Neural crest cell (in vitro differentiated cells): ENCODE data around the gene PCDHGB4. TPM values are rescaled to one million over a fixed set of nuclear protein-coding genes. Genes with fewer than 3 reads are reported as not detected.
"Not testable (repeated sequence)": the region's sequence is repeated elsewhere in the genome, so short reads cannot be mapped to it uniquely, and the experiment has no call there.

Experiments
- DNase-seq: peaks from one replicate; pipeline ENCODE4 v3.0.0; 2021; ENCODE audit warnings: low read depth, mixed read lengths, low spot score
- H3K27ac Mint-ChIP-seq: one replicate; pipeline ENCODE4 v1.8.0; 2021; ENCODE audit warnings: mild to moderate bottlenecking, mixed read lengths; ENCODE audit not compliant: unreplicated experiment
- H3K27me3 Mint-ChIP-seq: 2 replicates; pipeline ENCODE4 v1.8.0; 2021; ENCODE audit warnings: low read depth, mild to moderate bottlenecking, mixed read lengths
- H3K36me3 Mint-ChIP-seq: 2 replicates; pipeline ENCODE4 v1.8.0; 2021; ENCODE audit warnings: low read depth, mild to moderate bottlenecking, mixed read lengths
- H3K4me1 Mint-ChIP-seq: 2 replicates; pipeline ENCODE4 v1.8.0; 2021; ENCODE audit warnings: mixed read lengths
- H3K4me3 Mint-ChIP-seq: one replicate; pipeline ENCODE4 v1.8.0; 2021; ENCODE audit warnings: mild to moderate bottlenecking, mixed read lengths
- H3K9me3 Mint-ChIP-seq: 2 replicates; pipeline ENCODE4 v1.8.0; 2021; ENCODE audit warnings: mixed read lengths
- total RNA-seq: library from RNA; stranded (reverse); gene quantifications from 2 replicates; pipeline ENCODE4 v1.2.1, GENCODE V29; 2021
- TF ChIP-seq, protein P1 (sequence below): fragments of 200-600 bp; sonication (generic); conservative IDR thresholded peaks from 2 replicates; pipeline ENCODE4 v1.5.0; 2021; ENCODE audit warnings: antibody characterized with exemption, mild to moderate bottlenecking

The PCDHGB4 gene
- total RNA-seq, 1 donor from 2014 or later = 4.2 TPM

DNA sequence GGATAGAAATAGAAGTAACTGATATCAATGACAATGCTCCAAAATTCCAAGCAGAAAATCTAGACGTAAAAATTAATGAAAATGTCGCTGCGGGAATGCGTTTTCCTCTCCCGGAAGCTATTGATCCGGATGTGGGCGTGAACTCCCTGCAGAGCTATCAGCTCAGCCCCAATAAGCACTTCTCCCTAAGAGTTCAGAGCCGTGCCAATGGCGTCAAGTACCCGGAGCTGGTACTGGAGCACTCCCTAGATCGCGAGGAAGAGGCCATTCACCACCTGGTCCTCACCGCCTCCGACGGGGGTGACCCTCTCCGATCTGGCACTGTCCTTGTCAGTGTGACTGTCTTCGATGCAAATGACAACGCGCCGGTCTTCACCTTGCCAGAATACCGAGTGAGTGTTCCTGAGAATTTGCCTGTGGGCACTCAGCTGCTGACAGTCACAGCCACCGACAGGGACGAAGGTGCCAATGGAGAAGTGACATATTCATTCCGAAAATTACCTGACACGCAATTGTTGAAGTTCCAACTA lies 26.1 kb downstream of the PCDHGB4 start:
- peak overlapping the region; percentile 75 for H3K27ac Mint-ChIP-seq
- TF ChIP-seq, protein P1, sequence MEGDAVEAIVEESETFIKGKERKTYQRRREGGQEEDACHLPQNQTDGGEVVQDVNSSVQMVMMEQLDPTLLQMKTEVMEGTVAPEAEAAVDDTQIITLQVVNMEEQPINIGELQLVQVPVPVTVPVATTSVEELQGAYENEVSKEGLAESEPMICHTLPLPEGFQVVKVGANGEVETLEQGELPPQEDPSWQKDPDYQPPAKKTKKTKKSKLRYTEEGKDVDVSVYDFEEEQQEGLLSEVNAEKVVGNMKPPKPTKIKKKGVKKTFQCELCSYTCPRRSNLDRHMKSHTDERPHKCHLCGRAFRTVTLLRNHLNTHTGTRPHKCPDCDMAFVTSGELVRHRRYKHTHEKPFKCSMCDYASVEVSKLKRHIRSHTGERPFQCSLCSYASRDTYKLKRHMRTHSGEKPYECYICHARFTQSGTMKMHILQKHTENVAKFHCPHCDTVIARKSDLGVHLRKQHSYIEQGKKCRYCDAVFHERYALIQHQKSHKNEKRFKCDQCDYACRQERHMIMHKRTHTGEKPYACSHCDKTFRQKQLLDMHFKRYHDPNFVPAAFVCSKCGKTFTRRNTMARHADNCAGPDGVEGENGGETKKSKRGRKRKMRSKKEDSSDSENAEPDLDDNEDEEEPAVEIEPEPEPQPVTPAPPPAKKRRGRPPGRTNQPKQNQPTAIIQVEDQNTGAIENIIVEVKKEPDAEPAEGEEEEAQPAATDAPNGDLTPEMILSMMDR = no peak
- peak overlapping the region; percentile 94 for H3K4me3 Mint-ChIP-seq
- H3K9me3 Mint-ChIP-seq = peaks cover 36% of the 10 kb centered on the region
- peaks cover 33% of the 10 kb centered on the region for H3K4me1 Mint-ChIP-seq
- H3K27me3 Mint-ChIP-seq = peaks cover 22% of the 10 kb centered on the region
- H3K36me3 Mint-ChIP-seq = peaks cover 73% of the 10 kb centered on the region
- no peak for DNase-seq

DNA sequence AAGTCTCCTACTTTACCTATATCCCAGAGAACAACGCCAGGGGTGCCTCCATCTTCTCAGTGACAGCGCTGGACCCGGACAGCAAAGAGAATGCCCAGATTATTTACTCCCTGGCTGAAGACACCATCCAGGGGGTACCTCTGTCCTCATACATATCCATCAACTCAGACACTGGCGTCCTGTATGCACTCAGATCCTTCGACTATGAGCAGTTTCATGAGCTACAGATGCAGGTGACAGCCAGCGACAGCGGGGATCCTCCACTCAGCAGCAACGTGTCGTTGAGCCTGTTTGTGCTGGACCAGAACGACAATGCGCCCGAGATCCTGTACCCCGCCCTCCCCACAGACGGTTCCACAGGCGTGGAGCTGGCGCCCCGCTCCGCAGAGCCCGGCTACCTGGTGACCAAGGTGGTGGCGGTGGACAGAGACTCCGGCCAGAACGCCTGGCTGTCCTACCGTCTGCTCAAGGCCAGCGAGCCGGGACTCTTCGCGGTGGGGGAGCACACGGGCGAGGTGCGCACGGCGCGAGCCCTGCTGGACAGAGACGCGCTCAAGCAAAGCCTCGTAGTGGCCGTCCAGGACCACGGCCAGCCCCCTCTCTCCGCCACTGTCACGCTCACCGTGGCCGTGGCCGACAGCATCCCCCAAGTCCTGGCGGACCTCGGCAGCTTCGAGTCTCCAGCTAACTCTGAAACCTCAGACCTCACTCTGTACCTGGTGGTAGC lies 27.2 kb downstream of the PCDHGB4 start:
- Mint-ChIP-seq H3K27me3 (peaks cover 21% of the 10 kb centered on the region), H3K4me3 (peak overlapping the region; percentile 79), H3K9me3 (peaks cover 35% of the 10 kb centered on the region), H3K4me1 (peaks cover 28% of the 10 kb centered on the region), H3K36me3 (peaks cover 70% of the 10 kb centered on the region)
- DNase-seq, H3K27ac Mint-ChIP-seq: not testable (repeated sequence)

DNA sequence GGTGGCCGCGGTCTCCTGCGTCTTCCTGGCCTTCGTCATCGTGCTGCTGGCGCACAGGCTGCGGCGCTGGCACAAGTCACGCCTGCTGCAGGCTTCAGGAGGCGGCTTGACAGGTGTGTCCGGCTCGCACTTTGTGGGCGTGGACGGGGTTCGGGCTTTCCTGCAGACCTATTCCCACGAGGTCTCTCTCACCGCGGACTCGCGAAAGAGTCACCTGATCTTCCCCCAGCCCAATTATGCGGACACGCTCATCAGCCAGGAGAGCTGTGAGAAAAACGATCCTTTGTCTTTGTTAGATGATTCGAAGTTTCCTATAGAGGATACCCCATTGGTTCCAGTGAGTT lies 27.7 kb downstream of the PCDHGB4 start:
- peaks cover 72% of the 10 kb centered on the region for H3K36me3 Mint-ChIP-seq
- peaks cover 36% of the 10 kb centered on the region for H3K9me3 Mint-ChIP-seq
- peak overlapping the region; percentile 66 for H3K4me3 Mint-ChIP-seq
- H3K27me3 Mint-ChIP-seq = peaks cover 19% of the 10 kb centered on the region
- not testable (repeated sequence) for DNase-seq, H3K27ac Mint-ChIP-seq
- peaks cover 26% of the 10 kb centered on the region for H3K4me1 Mint-ChIP-seq

DNA sequence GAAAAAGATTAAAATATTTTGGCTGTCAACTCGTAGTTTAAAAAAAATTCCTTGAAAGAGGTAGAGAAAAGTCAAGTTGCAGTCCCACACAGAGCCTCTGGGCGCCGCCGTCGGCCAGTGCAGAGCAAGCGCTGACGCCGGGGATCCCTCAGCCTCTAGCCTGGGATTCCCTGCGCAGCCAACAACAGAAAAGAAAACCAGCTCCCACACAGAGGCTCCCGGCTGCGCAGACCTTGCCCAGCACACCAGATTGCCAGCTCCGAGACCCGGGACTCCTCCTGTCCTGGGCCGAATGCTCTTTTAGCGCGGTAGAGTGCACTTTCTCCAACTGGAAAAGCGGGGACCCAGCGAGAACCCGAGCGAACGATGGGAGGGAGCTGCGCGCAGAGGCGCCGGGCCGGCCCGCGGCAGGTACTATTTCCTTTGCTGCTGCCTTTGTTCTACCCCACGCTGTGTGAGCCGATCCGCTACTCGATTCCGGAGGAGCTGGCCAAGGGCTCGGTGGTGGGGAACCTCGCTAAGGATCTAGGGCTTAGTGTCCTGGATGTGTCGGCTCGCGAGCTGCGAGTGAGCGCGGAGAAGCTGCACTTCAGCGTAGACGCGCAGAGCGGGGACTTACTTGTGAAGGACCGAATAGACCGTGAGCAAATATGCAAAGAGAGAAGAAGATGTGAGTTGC lies 30.1 kb downstream of the PCDHGB4 start, which contains the start of gene PCDHGB7:
TSS of gene PCDHGB7 (plus strand) at position 184 of the 679 bp plus-strand sequence. CDS start at position 367, 183 bp downstream.
- DNase-seq, H3K27ac Mint-ChIP-seq: not testable (repeated sequence)
- H3K36me3 Mint-ChIP-seq = peaks cover 82% of the 10 kb centered on the region
- H3K9me3 Mint-ChIP-seq = peaks cover 36% of the 10 kb centered on the region
- H3K27me3 Mint-ChIP-seq = peaks cover 13% of the 10 kb centered on the region
- TF ChIP-seq, protein P1 = peak; percentile 64
- peaks cover 17% of the 10 kb centered on the region for H3K4me1 Mint-ChIP-seq
- peak within 1 kb of the TSS; percentile 44 for H3K4me3 Mint-ChIP-seq

DNA sequence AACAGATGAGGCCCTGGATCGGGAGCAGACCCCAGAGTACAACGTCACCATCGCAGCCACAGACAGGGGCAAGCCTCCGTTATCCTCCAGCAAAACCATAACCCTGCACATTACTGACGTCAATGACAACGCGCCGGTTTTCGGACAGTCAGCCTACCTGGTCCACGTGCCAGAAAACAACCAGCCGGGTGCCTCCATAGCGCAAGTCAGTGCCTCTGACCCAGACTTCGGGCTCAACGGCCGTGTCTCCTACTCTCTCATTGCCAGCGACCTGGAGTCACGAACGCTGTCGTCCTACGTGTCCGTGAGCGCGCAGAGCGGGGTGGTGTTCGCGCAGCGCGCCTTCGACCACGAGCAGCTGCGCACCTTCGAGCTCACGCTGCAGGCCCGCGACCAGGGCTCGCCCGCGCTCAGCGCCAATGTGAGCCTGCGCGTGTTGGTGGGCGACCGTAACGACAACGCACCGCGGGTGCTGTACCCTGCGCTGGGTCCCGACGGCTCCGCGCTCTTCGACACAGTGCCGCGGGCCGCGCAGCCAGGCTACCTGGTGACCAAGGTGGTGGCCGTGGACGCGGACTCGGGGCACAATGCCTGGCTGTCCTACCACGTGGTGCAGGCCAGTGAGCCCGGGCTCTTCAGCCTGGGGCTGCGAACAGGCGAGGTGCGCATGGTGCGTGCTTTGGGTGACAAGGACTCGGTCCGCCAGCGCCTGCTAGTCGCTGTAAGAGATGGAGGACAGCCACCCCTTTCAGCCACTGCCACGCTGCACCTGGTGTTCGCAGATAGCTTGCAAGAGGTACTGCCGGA lies 31.8 kb downstream of the PCDHGB4 start:
- Mint-ChIP-seq H3K27me3 (peaks cover 7% of the 10 kb centered on the region), H3K27ac (no peak overlapping the region), H3K36me3 (peaks cover 78% of the 10 kb centered on the region), H3K9me3 (peaks cover 37% of the 10 kb centered on the region), H3K4me1 (peaks cover 3% of the 10 kb centered on the region), H3K4me3 (peak overlapping the region; percentile 47)
- TF ChIP-seq, protein P1 = no peak
- DNase-seq = no peak

DNA sequence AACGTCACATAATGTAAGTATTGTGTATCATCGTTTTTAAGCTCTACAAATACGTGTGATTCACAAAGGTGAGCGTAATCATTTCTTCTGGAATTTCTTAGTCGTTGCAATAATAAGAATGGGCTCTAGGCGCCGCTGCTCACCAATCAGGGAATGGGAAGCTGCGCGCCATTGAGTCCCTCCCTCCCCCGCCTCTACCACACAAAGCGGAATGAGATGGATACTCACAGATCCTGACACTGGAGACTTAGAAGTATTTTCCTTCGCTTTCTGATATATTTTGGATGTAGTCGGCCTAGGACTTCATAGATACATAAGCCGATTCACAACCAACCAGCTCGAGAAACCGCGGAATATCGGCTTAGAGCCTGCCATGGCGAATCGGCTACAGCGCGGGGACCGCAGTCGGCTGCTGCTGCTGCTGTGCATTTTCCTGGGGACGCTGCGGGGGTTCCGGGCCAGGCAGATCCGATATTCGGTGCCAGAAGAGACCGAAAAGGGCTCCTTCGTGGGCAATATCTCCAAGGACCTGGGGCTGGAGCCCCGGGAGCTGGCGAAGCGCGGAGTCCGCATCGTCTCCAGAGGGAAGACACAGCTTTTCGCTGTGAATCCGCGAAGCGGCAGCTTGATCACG lies 33.5 kb downstream of the PCDHGB4 start, which contains the start of gene PCDHGA11:
TSS of gene PCDHGA11 (plus strand) at position 197 of the 634 bp plus-strand sequence. CDS start at position 374, 177 bp downstream.
- Mint-ChIP-seq H3K4me1 (no peaks in the 10 kb centered on the region), H3K36me3 (peaks cover 80% of the 10 kb centered on the region), H3K4me3 (peak within 1 kb of the TSS; percentile 75), H3K27ac (no peak within 1 kb of the TSS), H3K9me3 (peaks cover 30% of the 10 kb centered on the region), H3K27me3 (peaks cover 5% of the 10 kb centered on the region)
- TF ChIP-seq, protein P1 = peak; percentile 61
- DNase-seq = no peak
